Measurements from ENCODE around the gene CDH24. TPM values are rescaled to one million over a fixed set of nuclear protein-coding genes. Genes with fewer than 3 reads are reported as not detected.
A peak's percentile ranks its signal among the peaks of the same experiment; 100 is the strongest.

CDH24 gene
- total and polyA plus RNA-seq, 2 of the 13 experiments (the other 11 are each of a cell fraction or from before 2014, with no cell fraction given): 0.69 to 0.99 TPM

GRCh38 chr14:23021889-23022442 lies 35.4 kb downstream of the CDH24 start (continued):
- TF ChIP-seq RBM22 (optimal IDR thresholded peaks at IDR 0.05; ENCODE audit: low read length) (peak; percentile 82), ZNF652 (CRISPR knock-in tag; IDR thresholded peaks at IDR 0.05; ENCODE audit: borderline replicate concordance, low read depth) (peak; percentile 81), POLR2AphosphoS5 (IDR thresholded peaks at IDR 0.05; ENCODE audit: low read depth, low read length) (0 out of 2 replicates have a peak, but pooled peaks have one; percentile 30), HDAC6 (IDR thresholded peaks at IDR 0.05; ENCODE audit: low read depth, low read length) (no peak), SSRP1 (CRISPR knock-in tag; IDR thresholded peaks at IDR 0.05) (0 out of 2 replicates have a peak, but pooled peaks have one; percentile 53), NONO (IDR thresholded peaks at IDR 0.05) (no peak), NONO (CRISPR knock-in tag; conservative IDR thresholded peaks at IDR 0.05) (no peak)

- WGBS (ENCODE audit: low lambda C conversion rate): 90% methylated on average over 9 of the region's 9 CpGs
- H3K27me3 ChIP-seq (ENCODE audit: control insufficient read depth in 1 of 2, insufficient read depth in 2 of 2, low read length in 2 of 2): no peaks in the 10 kb centered on the region
- in situ Hi-C loops (cut with HindIII; ENCODE audit: extremely low pct_ligation_motif_present, low pct_unique_long_range_greater_than_20kb) (no loop called here), intact Hi-C loops (cut with micrococcal nuclease; ENCODE audit: unreplicated experiment) (no loop called here)
- H3K27ac ChIP-seq (ENCODE audit: extremely low read length, insufficient read depth, low read length): no peak overlapping the region
- H3K9me3 ChIP-seq (ENCODE audit: low read length): no peaks in the 10 kb centered on the region
- H3K4me3 ChIP-seq (replicated peaks in 1 of 3; ENCODE audit: insufficient read depth in 1 of 3, low read depth in 2 of 3, low read length in 3 of 3): no peak overlapping the region
- H3K9ac ChIP-seq (ENCODE audit: insufficient read depth, low read depth, low read length): no peak overlapping the region
- FAIRE-seq (no peak), ATAC-seq (peak; percentile 12), DNase-seq (ENCODE audit: low spot score) (no peak)
- CTCF ChIA-PET (ENCODE audit: low intra/inter-chr PET ratio, low total read pairs): no interaction called here
- POLR2A ChIA-PET: interaction anchor here (1.3 to 15.1 kb wide), 3 partner anchors 13 to 26 kb away, joined by 4 to 203 read pairs (median 5); partner anchors contain the start of gene PSMB5
- H3K36me3 ChIP-seq (replicated peaks in 1 of 2; ENCODE audit: control insufficient read depth in 1 of 2, insufficient read depth in 2 of 2, low read length in 2 of 2): peaks cover 12 to 20% of the 10 kb centered on the region in 2 experiments
- no TSS peak for BruUV-seq (replicated peaks)
- 0 out of 2 replicates have a peak, but pooled peaks cover 6% of the 10 kb centered on the region for H4K20me1 ChIP-seq (ENCODE audit: insufficient read depth, low read length)
- no peaks in the 10 kb centered on the region for H3K79me2 ChIP-seq (ENCODE audit: insufficient read depth, low read length)
- no peak overlapping the region for H2AFZ ChIP-seq (ENCODE audit: low read length)
- H3K4me1 ChIP-seq (ENCODE audit: insufficient read depth, low read length): peaks cover 17% of the 10 kb centered on the region
- H3K4me2 ChIP-seq (ENCODE audit: low read depth, low read length): no peak overlapping the region
- TF ChIP-seq PITX1 (CRISPR knock-in tag; IDR thresholded peaks at IDR 0.05) (0 out of 2 replicates have a peak, but pooled peaks have one; percentile 51), CHCHD3 (CRISPR knock-in tag; IDR thresholded peaks at IDR 0.05) (no peak), RBFOX2 (IDR thresholded peaks at IDR 0.05; ENCODE audit: low read depth, low read length) (0 out of 2 replicates have a peak, but pooled peaks have one; percentile 21), MXD1 (CRISPR knock-in tag; IDR thresholded peaks at IDR 0.05) (no peak), SOX6 (IDR thresholded peaks at IDR 0.05) (0 out of 2 replicates have a peak, but pooled peaks have one; percentile 12), SOX6 (CRISPR knock-in tag; IDR thresholded peaks at IDR 0.05) (no peak), HNRNPK (IDR thresholded peaks at IDR 0.05; ENCODE audit: low read depth, low read length, poor library complexity, severe bottlenecking) (peak; percentile 9), HOXA9 (CRISPR knock-in tag; IDR thresholded peaks at IDR 0.05; ENCODE audit: borderline replicate concordance) (no peak), KDM5A (IDR thresholded peaks at IDR 0.05; ENCODE audit: borderline replicate concordance, low read length) (no peak), ZNF619 (CRISPR knock-in tag; IDR thresholded peaks at IDR 0.05) (no peak), SOX5 (CRISPR knock-in tag; IDR thresholded peaks at IDR 0.05; ENCODE audit: borderline replicate concordance) (no peak), ZNF737 (CRISPR knock-in tag; IDR thresholded peaks at IDR 0.05; ENCODE audit: borderline replicate concordance) (0 out of 2 replicates have a peak, but pooled peaks have one; percentile 38), POLR2G (IDR thresholded peaks at IDR 0.05; ENCODE audit: low read depth, low read length) (peak; percentile 15), ZNF605 (CRISPR knock-in tag; IDR thresholded peaks at IDR 0.05) (0 out of 2 replicates have a peak, but pooled peaks have one; percentile 53), MED8 (CRISPR knock-in tag; IDR thresholded peaks at IDR 0.05; ENCODE audit: insufficient replicate concordance) (peak; percentile 38), ZNF800 (CRISPR knock-in tag; IDR thresholded peaks at IDR 0.05) (no peak), HOXA5 (CRISPR knock-in tag; IDR thresholded peaks at IDR 0.05) (no peak)
Measured at GRCh38 chr14:23021434-23021833, 35.9 kb downstream of the CDH24 start.
